Measurements from ENCODE around the gene MGAT1.

DNA sequence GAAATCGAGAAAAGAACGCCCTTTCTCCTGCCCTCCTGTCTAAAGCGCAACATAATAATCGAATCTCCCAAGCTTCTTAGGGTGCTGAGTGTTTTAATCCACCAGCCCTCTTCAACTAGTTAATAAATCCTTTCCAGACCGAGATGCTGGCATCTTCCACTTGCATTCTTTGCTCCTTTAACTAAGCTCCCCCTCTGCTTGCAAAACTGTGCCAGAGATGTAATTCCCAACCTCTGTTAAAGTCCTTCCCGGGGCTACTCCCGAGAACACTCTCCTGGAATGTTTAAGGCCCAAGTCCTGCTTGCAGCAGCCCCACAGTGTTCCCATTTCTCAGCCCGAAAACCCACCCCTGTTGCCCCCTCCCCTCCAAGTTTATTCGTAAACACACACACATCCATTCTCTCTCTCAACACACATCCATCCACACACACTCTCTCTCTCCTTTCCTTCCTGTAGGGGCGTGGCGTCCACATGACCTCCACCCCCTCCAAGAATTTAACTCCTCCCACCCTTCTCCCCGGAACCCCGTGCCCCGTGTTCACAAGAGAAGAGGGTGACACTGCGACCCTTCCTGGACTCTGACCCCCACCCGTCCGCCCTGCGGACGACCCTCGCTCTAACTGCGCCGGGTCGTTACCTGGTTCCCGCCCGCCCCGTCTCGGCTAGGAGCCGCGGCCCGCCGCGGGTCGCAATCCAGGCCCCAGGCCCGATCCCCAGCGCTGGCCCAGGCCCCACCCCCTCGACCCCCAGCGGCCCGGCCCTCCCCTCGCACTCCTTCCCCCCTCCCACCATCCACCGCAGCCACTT, 7.0 kb upstream of the MGAT1 start:
- TF ChIP-seq, protein P1, sequence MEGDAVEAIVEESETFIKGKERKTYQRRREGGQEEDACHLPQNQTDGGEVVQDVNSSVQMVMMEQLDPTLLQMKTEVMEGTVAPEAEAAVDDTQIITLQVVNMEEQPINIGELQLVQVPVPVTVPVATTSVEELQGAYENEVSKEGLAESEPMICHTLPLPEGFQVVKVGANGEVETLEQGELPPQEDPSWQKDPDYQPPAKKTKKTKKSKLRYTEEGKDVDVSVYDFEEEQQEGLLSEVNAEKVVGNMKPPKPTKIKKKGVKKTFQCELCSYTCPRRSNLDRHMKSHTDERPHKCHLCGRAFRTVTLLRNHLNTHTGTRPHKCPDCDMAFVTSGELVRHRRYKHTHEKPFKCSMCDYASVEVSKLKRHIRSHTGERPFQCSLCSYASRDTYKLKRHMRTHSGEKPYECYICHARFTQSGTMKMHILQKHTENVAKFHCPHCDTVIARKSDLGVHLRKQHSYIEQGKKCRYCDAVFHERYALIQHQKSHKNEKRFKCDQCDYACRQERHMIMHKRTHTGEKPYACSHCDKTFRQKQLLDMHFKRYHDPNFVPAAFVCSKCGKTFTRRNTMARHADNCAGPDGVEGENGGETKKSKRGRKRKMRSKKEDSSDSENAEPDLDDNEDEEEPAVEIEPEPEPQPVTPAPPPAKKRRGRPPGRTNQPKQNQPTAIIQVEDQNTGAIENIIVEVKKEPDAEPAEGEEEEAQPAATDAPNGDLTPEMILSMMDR (conservative IDR thresholded peaks at IDR 0.05 in 1 of 2, IDR thresholded peaks at IDR 0.05 in 1 of 2; ENCODE audit: extremely low read depth in 1 of 2, insufficient read depth in 1 of 2, low read depth in 1 of 2, low read length in 2 of 2), result no peak
- TF ChIP-seq EZH2 (IDR thresholded peaks at IDR 0.05; ENCODE audit: borderline replicate concordance, low read length), result no peak

Measured in mammary epithelial cell (primary cell).